Neural progenitor cell (in vitro differentiated cells): ENCODE measurements around the gene TIMELESS.

Experiments
- CTCF ChIP-seq: fragments of 200-600 bp; sonication (generic); IDR thresholded peaks from 2 replicates; pipeline ENCODE4 v1.5.1; 2017; ENCODE audit warnings: antibody characterized with exemption, mild to moderate bottlenecking
- EZH2 ChIP-seq: fragments of 200-600 bp; sonication (generic); IDR thresholded peaks from 2 replicates; pipeline ENCODE4 v1.6.1; 2017; ENCODE audit warnings: antibody characterized with exemption, mild to moderate bottlenecking, moderate library complexity
- EZH2phosphoT487 ChIP-seq: fragments of 200-600 bp; sonication (generic); IDR thresholded peaks from 2 replicates; pipeline ENCODE4 v1.6.1; 2017; ENCODE audit warnings: antibody characterized with exemption

GRCh38 chr12:56410768-56411167, 38.5 kb downstream of the TIMELESS start:
- no peak for TF ChIP-seq CTCF
- no peak for TF ChIP-seq EZH2
- TF ChIP-seq EZH2phosphoT487 = no peak
